ENCODE measurements around the gene NAV3. TPM values are rescaled to one million over a fixed set of nuclear protein-coding genes. Genes with fewer than 3 reads are reported as not detected.

NAV3 gene
- total RNA-seq, 2 donors from 2014 or later, result 0.72 to 1.9 TPM

DNA sequence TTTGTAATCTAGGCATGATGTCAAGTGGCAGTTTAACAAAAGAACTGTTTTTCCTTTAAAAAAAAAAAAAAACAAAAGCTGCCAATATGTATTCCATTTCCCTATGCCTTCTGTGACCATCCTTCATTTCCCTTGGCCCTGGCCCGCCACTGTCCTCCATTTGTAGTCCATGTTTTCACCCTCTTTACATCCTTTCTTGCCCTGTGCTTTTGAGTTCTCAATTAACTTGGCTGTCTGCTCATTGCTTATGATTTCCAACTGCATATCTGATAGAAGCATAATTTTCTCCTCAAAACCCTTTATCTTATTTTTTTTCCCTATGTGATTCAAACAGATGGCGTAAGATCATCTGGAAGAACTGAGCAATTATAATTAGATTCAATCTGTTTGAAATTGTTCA is 297.5 kb downstream of the NAV3 start:
- intact Hi-C loops (cut with DNase I), result no loop called here
- H3K27ac ChIP-seq, result no peak overlapping the region
- no peaks in the 10 kb centered on the region for H3K27me3 ChIP-seq
- TF ChIP-seq, protein P1, sequence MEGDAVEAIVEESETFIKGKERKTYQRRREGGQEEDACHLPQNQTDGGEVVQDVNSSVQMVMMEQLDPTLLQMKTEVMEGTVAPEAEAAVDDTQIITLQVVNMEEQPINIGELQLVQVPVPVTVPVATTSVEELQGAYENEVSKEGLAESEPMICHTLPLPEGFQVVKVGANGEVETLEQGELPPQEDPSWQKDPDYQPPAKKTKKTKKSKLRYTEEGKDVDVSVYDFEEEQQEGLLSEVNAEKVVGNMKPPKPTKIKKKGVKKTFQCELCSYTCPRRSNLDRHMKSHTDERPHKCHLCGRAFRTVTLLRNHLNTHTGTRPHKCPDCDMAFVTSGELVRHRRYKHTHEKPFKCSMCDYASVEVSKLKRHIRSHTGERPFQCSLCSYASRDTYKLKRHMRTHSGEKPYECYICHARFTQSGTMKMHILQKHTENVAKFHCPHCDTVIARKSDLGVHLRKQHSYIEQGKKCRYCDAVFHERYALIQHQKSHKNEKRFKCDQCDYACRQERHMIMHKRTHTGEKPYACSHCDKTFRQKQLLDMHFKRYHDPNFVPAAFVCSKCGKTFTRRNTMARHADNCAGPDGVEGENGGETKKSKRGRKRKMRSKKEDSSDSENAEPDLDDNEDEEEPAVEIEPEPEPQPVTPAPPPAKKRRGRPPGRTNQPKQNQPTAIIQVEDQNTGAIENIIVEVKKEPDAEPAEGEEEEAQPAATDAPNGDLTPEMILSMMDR (IDR thresholded peaks at IDR 0.05), result no peak
- no peaks in the 10 kb centered on the region for H3K36me3 ChIP-seq
- no peak for DNase-seq
- no peak overlapping the region for H3K9ac ChIP-seq (ENCODE audit: low read depth in 2 of 2, low read length in 2 of 2)
- H3K4me1 ChIP-seq, result no peaks in the 10 kb centered on the region
- H3K4me3 ChIP-seq, result no peak overlapping the region
- no peaks in the 10 kb centered on the region for H3K9me3 ChIP-seq

DNA sequence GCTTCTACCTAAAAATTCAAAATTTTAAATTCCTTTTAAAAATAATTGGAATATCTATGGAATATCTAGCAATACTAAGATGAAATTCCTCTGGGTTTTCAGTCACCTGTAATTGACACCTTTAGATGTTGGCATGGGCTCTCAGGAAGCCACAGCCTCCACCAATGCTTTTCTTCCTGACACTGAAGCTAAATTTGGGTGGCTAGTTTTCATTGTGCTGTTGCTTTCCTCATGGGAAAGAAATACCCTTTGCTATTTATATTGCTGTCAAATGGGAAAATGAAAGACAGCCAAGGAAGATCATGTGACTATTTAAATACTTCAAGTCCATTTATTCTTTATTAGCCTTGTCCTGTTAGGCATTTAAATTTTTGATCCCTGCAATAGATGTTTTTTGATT is 313.0 kb downstream of the NAV3 start:
- Histone ChIP-seq H3K9me3 (no peaks in the 10 kb centered on the region), H3K4me1 (no peaks in the 10 kb centered on the region), H3K9ac (ENCODE audit: low read depth in 2 of 2, low read length in 2 of 2) (no peak overlapping the region), H3K4me3 (no peak overlapping the region), H3K27ac (no peak overlapping the region), H3K27me3 (no peaks in the 10 kb centered on the region), H3K36me3 (no peaks in the 10 kb centered on the region)
- TF ChIP-seq, protein P1 (IDR thresholded peaks at IDR 0.05), result no peak
- intact Hi-C loops (cut with DNase I), result no loop called here
- DNase-seq, result no peak

DNA sequence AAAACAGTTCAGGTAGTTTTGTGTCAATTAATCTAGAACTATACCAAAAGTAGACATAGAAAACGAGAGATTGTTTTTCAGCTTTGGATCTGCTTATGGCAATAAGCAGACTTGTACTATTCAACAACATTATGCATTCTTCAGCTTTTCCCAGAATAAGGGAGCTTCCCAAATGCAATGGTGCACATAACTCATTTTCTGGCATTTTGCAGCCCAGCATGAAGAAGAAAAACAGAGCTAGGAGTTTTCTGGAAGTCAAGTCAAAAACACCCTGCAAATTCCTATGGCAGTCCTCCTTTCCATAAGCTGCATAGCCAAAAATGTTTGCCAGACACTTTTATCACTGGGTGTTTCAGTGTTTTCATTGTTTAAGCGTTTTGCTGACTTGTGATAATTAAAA is 314.7 kb downstream of the NAV3 start:
- Histone ChIP-seq H3K9ac (ENCODE audit: low read depth in 2 of 2, low read length in 2 of 2) (no peak overlapping the region), H3K4me1 (no peaks in the 10 kb centered on the region)
- intact Hi-C loops (cut with DNase I), result no loop called here

DNA sequence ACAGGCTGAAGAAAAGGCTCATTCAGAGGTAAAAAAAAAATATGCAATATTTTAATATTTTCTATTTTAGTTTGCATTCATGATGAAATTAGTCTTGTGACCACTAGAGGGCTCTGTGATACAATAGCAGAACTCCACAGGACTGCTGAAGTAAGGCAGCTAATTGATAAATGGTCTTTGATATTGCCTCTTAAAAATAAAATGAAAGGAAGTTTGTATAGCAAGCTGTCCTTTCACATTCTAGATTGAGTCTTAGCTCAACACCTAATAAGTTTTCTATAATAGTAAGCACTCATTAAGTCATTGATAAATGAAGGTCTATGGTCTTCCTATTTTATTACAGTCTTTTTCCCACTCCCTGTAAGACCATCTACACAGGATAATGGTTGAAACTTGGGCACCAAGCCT is 315.7 kb downstream of the NAV3 start:
- DNase-seq, result no peak
- Histone ChIP-seq H3K4me1 (no peaks in the 10 kb centered on the region), H3K9me3 (no peaks in the 10 kb centered on the region), H3K4me3 (no peak overlapping the region), H3K27ac (no peak overlapping the region), H3K9ac (ENCODE audit: low read depth in 2 of 2, low read length in 2 of 2) (no peak overlapping the region), H3K36me3 (no peaks in the 10 kb centered on the region), H3K27me3 (no peaks in the 10 kb centered on the region)
- TF ChIP-seq, protein P1 (IDR thresholded peaks at IDR 0.05), result peak; percentile 60
- intact Hi-C loops (cut with DNase I), result no loop called here

More for the DNA sequence above, 314.7 kb downstream of the NAV3 start:
- H3K27ac ChIP-seq, result no peak overlapping the region
- H3K36me3 ChIP-seq, result no peaks in the 10 kb centered on the region
- no peaks in the 10 kb centered on the region for H3K27me3 ChIP-seq
- TF ChIP-seq, protein P1 (IDR thresholded peaks at IDR 0.05), result no peak
- no peaks in the 10 kb centered on the region for H3K9me3 ChIP-seq
- DNase-seq, result no peak
- no peak overlapping the region for H3K4me3 ChIP-seq

DNA sequence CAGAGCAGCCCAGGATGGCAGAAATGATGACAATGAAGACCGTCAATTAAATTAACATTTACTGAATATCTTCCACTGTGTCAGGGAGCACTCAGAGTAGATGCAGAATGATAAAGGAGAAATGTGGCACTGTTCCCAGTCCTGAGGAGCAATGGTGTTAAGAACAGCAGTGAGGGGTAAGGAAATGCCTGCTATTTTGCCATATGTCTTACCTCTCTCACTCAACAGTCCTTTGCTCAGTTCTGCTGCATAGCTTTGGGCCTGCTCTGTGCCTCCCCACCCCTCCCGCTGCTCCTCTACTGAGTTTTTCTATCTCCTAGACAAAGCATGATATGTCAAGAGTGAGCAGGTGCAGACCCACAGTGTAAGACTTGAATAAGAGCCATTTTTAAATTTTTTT is 318.8 kb downstream of the NAV3 start:
- Histone ChIP-seq H3K9ac (ENCODE audit: low read depth in 2 of 2, low read length in 2 of 2) (no peak overlapping the region), H3K4me1 (no peaks in the 10 kb centered on the region), H3K36me3 (no peaks in the 10 kb centered on the region), H3K9me3 (no peaks in the 10 kb centered on the region), H3K4me3 (no peak overlapping the region), H3K27me3 (no peaks in the 10 kb centered on the region), H3K27ac (no peak overlapping the region)
- TF ChIP-seq, protein P1 (IDR thresholded peaks at IDR 0.05), result no peak
- intact Hi-C loops (cut with DNase I), result no loop called here
- no peak for DNase-seq

DNA sequence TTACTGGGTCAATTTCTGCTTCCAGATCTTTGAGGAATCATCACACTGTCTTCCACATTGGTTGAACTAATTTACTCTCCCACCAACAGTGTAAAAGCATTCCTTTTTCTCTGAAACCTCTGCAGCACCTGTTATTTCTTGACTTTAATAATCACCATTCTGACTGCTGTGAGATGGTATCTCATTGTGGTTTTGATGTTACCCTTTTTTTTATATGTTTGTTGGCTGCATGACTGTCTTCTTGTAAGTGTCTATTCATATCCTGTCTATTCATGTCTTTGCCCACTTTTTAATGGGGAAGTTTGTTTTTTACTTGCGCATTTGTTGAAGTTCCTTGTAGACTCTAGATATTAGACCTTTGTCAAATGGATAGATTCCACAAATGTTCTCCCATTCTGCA is 324.9 kb downstream of the NAV3 start:
- Histone ChIP-seq H3K4me1 (no peaks in the 10 kb centered on the region), H3K27ac (no peak overlapping the region), H3K9me3 (no peaks in the 10 kb centered on the region), H3K9ac (ENCODE audit: low read depth in 2 of 2, low read length in 2 of 2) (no peak overlapping the region), H3K36me3 (no peaks in the 10 kb centered on the region), H3K4me3 (no peak overlapping the region), H3K27me3 (no peaks in the 10 kb centered on the region)
- intact Hi-C loops (cut with DNase I), result no loop called here
- TF ChIP-seq, protein P1 (IDR thresholded peaks at IDR 0.05), result no peak
- no peak for DNase-seq

Data from colonic mucosa (tissue), 4 donors.